Middle frontal gyrus (tissue), 1 donor: Measurements from ENCODE around the gene PNLIPRP1.

Source experiments
- DNase-seq: peaks from one replicate; pipeline ENCODE4 v3.0.0-alpha.2; 2015; ENCODE audit warnings: low spot score; ENCODE audit errors: extremely low spot score

The PNLIPRP1 gene

GRCh38 chr10:116599991-116600390 lies 9.2 kb downstream of the PNLIPRP1 start:
- no peak for DNase-seq

GRCh38 chr10:116602648-116603400 lies 12.1 kb downstream of the PNLIPRP1 start:
- DNase-seq, result no peak

GRCh38 chr10:116606061-116606483 lies 15.3 kb downstream of the PNLIPRP1 start:
- DNase-seq, result no peak

- DNase-seq, result no peak
Observed at GRCh38 chr10:116607336-116607735, 16.6 kb downstream of the PNLIPRP1 start.

GRCh38 chr10:116608686-116609594 lies 18.2 kb downstream of the PNLIPRP1 start:
- DNase-seq, result no peak

GRCh38 chr10:116610443-116611152 lies 19.8 kb downstream of the PNLIPRP1 start:
- no peak for DNase-seq

GRCh38 chr10:116611153-116611545 lies 20.4 kb downstream of the PNLIPRP1 start:
- no peak for DNase-seq

GRCh38 chr10:116612107-116612769 lies 21.5 kb downstream of the PNLIPRP1 start:
- DNase-seq, result no peak

GRCh38 chr10:116613471-116613870 lies 22.7 kb downstream of the PNLIPRP1 start:
- no peak for DNase-seq

GRCh38 chr10:116614796-116615195 lies 24.0 kb downstream of the PNLIPRP1 start:
- no peak for DNase-seq

GRCh38 chr10:116615199-116615776 lies 24.5 kb downstream of the PNLIPRP1 start:
- no peak for DNase-seq

GRCh38 chr10:116620423-116621400 lies 30.0 kb downstream of the PNLIPRP1 start, which contains the start of gene PNLIPRP2:
PNLIPRP2 (plus strand) TSS chr10:116620953.
- DNase-seq, result no peak

- DNase-seq, result no peak
Observed at GRCh38 chr10:116621476-116621875, 30.7 kb downstream of the PNLIPRP1 start.

- no peak for DNase-seq
Observed at GRCh38 chr10:116621934-116622655, 31.3 kb downstream of the PNLIPRP1 start.

- DNase-seq, result no peak
Observed at GRCh38 chr10:116625845-116626244, 35.1 kb downstream of the PNLIPRP1 start.

GRCh38 chr10:116626815-116627214 lies 36.1 kb downstream of the PNLIPRP1 start:
- DNase-seq, result no peak

- no peak for DNase-seq
Observed at GRCh38 chr10:116627386-116627933, 36.7 kb downstream of the PNLIPRP1 start.

GRCh38 chr10:116629340-116629739 lies 38.6 kb downstream of the PNLIPRP1 start:
- no peak for DNase-seq

GRCh38 chr10:116630020-116630419 lies 39.3 kb downstream of the PNLIPRP1 start:
- DNase-seq, result no peak
